Measurements from ENCODE around the gene UBAC2. TPM values are rescaled to one million over a fixed set of nuclear protein-coding genes. Genes with fewer than 3 reads are reported as not detected.
A peak's percentile ranks its signal among the peaks of the same experiment; 100 is the strongest.

Gene UBAC2
- total and polyA plus RNA-seq, 2 of the 4 experiments (the other 2 are of a cell fraction): 20.8 to 36.3 TPM

DNA sequence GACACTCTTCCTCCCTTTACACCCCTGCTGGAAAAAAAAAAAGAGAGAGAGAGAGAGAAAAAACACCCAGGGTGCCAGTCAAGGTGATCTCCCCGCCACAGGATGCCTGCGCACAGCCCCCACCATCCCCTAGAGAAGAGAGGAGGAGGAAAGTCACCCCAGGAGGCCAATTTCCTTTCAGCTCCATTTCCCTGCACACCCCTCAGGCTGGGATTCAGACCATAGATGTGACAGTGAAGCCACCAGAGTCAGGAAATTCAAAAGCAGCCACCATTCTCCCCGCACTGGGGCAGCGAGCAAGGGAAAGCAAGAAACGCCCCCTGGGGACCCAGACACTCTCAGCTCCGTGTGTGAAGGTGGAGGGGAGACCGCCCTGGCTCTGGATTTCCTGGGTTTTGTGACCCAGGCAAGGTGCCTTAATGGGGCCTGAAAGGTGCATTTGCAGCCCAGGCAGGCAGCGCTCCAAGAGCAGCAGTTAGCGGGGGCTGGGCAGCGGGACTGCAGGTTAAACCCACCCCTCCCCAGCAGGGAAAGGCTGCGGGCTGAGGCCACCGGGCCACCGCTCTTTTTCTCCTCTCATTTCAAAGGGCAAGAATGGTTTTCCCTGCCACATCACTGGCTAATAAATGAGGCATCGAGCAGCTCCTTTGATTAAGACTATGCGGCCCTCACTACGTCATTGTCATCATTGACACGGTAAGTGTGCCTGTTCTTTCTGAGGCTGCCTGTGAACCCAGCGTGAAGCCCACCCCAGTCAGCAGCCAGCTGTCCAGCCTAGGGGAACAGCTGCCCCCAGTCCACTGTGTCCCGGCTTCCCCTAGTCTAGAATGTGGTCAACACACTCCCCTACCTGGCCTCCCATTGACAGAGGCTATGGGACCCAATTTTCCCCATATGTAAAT is 216.8 kb downstream of the UBAC2 start:
- H3K56ac ChIP-seq (ENCODE audit: extremely low read depth, insufficient read depth, low read length): no peak overlapping the region
- no peak overlapping the region for H2BK20ac ChIP-seq (ENCODE audit: low read depth, low read length)
- no peaks in the 10 kb centered on the region for H3K36me3 ChIP-seq (ENCODE audit: control insufficient read depth, insufficient read depth, low read length)
- H2AFZ ChIP-seq (replicated peaks; ENCODE audit: low read length, poor library complexity): peak overlapping the region; percentile 33
- no peak overlapping the region for H2BK120ac ChIP-seq (ENCODE audit: low read depth, low read length)
- no peak overlapping the region for H3K14ac ChIP-seq (replicated peaks; ENCODE audit: low read depth, low read length)
- peaks cover 40% of the 10 kb centered on the region for H3K27me3 ChIP-seq (ENCODE audit: control insufficient read depth, insufficient read depth, low read length)
- no peak overlapping the region for H3K4me3 ChIP-seq (ENCODE audit: insufficient read depth, low read depth, low read length)
- no peak overlapping the region for H4K5ac ChIP-seq (ENCODE audit: low read depth, low read length)
- WGBS, 2 experiments (ENCODE audit: extremely low coverage in 2 of 2, insufficient read length in 1 of 2): 57% methylated on average over 8 of the region's 19 CpGs; no CpG with 5 or more reads in 1 of the 2 experiments
- CTCF ChIA-PET: interaction anchor here (0.7 kb wide), 1 partner anchor 37 kb away, joined by 3 read pairs; no protein-coding TSS in a partner anchor
- intact Hi-C loops (cut with micrococcal nuclease): no loop called here
- no peak overlapping the region for H3K4ac ChIP-seq (ENCODE audit: low read depth, low read length)
- no peak overlapping the region for H2BK15ac ChIP-seq (ENCODE audit: low read depth, low read length)
- H2AK9ac ChIP-seq (replicated peaks; ENCODE audit: low read depth, low read length, poor library complexity): no peak overlapping the region
- TF ChIP-seq NFE2L2 (IDR thresholded peaks at IDR 0.05; ENCODE audit: low read depth, low read length): no peak
- no peak overlapping the region for H3K23ac ChIP-seq (ENCODE audit: low read depth, low read length)
- H3K4me1 ChIP-seq (ENCODE audit: control insufficient read depth, insufficient read depth, low read length): no peaks in the 10 kb centered on the region
- H4K20me1 ChIP-seq (ENCODE audit: insufficient read depth, low read length): no peaks in the 10 kb centered on the region; the same call in 1 of the 2 replicates
- H3K18ac ChIP-seq (ENCODE audit: low read depth, low read length): no peak overlapping the region
- H3K9me1 ChIP-seq (ENCODE audit: insufficient read depth, low read length): peaks cover 5% of the 10 kb centered on the region; the same call in 1 of the 2 replicates
- dilution Hi-C loops (cut with HindIII; ENCODE audit: low sequenced_read_pairs, unreplicated experiment): no loop called here
- peaks cover 2% of the 10 kb centered on the region; the same call in 1 of the 2 replicates for H3K9me3 ChIP-seq (ENCODE audit: control insufficient read depth, insufficient read depth, low read length)
- in situ Hi-C loops (cut with MboI; ENCODE audit: low sequenced_read_pairs): no loop called here
- no peak overlapping the region for H4K91ac ChIP-seq (ENCODE audit: insufficient read depth, low read depth, low read length)
- H3K79me1 ChIP-seq (ENCODE audit: low read depth in 1 of 2, low read length in 2 of 2): no peaks in the 10 kb centered on the region
- no peak overlapping the region for H3K4me2 ChIP-seq (ENCODE audit: low read depth, low read length)
- DNase-seq (no peak), ATAC-seq (ENCODE audit: low read depth) (no peak)
- no peak overlapping the region for H4K8ac ChIP-seq (ENCODE audit: low read depth in 2 of 2, low read length in 2 of 2)
- H2AK5ac ChIP-seq (ENCODE audit: low read depth, low read length): no peak overlapping the region
- no peak overlapping the region for H3K27ac ChIP-seq (ENCODE audit: insufficient read depth, low read length)
- no TSS peak for BruUV-seq (replicated peaks)
- no peak overlapping the region for H3K9ac ChIP-seq (ENCODE audit: low read depth, low read length)
- H2BK5ac ChIP-seq (ENCODE audit: low read depth, low read length, poor library complexity, severe bottlenecking): no peak overlapping the region
- POLR2A ChIA-PET (ENCODE audit: unreplicated experiment): no interaction called here

All from IMR-90 (cell line).